ENCODE data around the gene CLTRN.

The CLTRN gene

DNA sequence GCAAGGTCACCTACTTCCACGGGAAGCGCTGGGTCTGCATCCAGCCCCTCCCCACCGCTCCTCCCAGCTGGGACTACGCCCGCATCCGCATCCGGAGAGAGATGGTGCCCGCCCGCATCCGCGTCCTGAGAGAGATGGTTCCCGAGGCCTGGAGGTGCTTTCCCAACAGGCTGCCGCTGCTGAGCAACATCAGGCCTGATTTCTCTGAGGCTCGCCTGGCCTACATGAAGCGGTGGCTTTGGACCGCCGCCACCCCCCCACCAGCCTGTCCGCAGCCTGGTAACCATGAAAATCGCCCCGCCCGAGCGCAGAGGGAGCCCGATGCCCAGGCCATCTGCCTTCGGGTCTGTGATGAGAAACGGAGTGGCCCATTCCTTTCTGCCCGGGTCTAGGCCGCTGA is 18.1 kb downstream of the CLTRN start:
- DNase-seq, result no peak

DNA sequence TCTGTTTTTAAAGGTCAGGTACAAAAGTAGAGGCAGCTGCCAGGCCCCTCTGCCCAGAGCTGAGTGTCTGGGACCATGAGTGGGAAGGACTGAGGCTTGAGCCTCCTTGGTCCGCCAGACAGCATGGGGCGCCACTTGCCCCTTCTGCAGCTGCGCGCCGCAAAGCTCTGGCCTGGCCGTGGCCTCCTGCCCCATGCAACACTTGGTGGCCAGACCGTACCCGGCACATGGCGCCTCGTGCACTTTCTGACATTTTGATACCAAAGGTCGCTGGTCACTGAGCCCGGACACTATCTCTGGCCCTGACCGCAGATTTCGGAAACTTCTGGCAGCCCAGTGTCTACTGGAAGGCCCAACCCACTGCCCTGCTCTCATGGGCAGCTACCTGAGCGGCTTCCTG is 18.6 kb downstream of the CLTRN start:
- no peak for DNase-seq

DNA sequence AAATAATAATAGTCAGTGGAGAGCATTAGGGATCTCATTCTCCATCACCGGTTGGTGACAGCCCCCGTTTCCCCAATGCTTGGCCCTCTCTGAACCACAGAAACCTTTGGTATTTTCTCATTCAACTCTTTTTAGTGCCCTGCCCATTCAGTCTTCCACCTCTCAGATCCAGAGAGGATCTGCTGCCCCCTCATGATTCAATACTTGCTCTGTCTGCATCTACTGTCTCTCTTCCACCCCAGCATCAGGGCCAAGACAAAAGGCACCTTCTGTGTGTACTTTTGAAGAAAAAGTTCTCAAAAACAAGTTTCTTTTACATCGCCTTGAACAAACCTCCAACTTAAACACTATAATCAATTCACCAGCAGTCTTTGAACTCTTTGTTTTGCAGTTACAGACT is 19.3 kb downstream of the CLTRN start:
- no peak for DNase-seq

DNA sequence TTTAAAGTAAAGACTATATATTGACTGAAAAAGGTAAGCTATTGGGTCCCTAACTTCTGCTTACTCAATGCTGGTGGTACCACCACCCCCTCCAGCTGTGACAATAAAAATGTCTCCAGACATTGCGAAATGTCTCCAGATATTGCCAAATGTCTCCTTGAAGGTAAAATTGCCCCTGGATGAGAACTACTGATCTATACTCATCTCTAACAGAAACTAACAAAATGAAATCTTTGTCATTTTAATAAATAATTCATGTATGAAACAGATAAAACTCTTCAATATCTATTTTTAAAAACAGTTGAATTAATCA is 20.1 kb downstream of the CLTRN start:
- no peak for DNase-seq

DNA sequence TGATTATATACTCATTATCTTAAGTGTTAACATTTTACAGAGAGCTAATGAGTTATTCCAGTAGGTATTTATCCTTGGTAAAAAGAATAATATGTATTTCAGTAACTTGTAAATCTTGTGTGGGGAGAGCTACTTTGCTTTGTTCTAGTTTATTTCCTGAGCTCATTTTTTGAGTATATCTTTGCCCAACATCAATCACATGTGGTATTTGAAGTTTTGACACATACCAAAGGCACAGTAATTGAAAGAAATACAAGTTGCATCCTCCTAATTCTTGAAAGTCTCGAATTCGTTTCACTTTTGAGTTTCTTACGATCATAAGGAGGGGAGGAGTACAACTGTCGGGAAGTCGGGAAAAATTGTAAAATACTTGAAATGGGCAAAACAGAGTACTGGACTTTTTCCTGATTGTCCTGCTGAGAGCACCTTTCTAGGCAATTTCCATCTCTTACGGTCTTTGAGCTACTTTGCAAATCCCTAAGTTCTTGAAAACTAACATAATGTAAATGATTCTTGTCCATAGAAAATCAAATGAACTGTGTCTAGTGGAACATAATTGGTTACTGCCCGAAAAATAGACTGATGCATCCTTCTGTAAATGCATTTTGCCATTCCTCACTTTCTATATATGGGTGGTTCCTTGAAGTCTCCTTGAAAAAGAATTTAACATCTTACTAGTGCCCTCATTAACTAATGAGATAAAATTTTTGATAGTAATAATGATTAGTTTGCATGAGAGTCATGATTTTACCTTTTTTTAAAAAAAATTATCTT is 20.6 kb downstream of the CLTRN start:
- no peak for DNase-seq

DNA sequence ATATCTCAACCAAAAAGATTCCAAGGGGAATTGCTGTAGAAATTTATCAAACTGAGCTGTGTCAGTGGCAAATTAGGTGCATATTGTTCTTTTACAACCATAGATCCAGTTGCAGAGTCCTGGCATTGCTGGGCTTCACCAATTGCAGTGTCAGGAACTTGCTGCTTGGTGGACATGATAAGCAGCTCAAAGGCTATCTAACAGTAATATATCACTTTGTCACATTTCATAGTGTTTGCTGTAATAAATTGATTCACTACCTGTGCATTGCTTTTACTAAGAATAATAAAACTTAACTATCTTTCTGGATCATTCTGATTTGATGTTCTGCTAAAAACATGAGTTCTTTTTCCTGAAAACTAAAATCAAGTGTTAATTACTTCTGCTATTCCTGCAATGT is 33.0 kb downstream of the CLTRN start:
- no peak for DNase-seq

DNA sequence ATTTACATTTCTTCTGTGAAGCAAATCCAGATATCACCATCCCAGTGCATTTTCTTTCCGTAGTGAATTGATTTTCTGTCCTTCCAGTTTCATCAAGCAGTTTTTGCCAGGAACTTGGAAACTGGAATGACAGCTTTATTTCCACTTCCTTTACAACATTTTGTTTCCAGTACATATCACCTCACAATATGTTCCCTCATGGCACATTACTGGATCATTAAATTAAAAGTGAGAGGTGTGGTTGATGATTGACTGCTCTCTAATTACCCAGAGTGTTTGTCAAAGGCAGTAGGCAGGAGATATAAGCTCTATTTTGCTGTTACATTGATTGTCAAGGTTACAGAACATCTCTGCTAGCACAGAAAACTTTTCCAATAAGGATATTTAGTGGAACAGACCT is 41.6 kb downstream of the CLTRN start:
- no peak for DNase-seq

DNA sequence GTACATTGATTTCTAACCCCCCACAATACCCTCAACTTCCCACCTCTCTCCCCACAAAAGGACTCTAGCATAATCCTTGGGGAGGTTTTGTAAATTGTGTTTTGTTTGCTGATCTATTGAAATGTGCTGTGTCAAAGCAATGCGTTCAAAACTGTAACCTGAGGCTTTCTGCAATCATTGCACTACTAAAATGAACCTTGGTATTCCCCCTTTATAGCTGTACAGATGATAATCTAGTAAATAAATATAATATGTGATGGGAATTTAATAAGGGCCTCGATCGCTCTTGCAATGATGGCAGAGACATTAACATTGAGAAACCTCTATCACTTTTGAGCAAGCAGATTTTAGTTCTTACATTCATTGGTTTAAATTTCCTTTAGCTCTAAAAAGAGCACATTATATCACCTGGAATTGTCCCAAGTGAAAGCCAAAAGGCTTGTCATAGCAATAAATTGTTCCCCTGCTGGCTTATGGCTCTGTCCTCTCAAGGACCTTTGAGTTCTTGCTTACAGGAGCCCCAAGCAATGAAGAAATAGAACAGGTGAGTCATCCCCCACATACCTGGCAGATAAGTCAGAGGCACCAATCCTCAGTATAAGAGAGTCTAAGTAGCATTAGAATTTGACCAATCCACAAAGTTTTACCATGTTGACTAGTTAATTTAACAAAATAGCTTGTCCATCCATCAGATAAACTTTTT is 45.4 kb downstream of the CLTRN start:
- no peak for DNase-seq

DNA sequence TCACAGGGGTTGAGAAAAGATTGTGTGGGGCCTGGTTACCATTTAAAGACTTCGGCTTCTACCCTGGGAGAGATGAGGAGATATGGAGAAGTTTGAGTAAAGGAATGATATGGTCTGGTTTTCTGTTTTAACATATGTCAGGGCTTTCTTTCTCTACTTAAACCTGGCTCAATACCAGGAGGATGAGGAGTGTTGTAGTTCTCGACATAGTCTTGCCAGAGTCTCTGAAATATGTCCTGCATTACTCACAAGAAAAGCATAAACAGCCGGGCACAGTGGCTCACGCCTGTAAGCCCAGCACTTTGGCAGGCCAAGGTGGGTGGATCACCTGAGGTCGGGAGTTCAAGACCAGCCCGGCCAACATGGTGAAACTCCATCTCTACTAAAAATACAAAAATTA is 47.5 kb downstream of the CLTRN start:
- no peak for DNase-seq

DNA sequence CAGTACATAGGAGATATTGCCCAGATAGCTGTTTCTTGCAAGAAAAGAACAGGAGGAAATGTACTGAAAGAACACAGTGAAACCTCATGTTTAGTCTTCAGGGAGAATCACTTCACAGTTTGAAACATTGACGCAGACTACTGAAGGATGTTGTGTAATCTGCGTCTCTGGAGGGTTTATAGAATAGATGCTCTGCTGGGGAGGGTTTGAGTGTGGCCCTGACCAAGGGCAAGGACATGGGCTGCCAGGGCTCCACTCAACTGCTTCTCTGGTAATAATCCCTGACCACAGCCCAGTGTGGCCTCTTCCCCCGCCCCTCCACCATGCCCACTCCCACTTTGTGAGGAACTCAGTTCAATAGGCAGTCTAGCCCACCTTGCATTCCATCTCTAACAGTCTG is 48.1 kb downstream of the CLTRN start:
- no peak for DNase-seq

DNA sequence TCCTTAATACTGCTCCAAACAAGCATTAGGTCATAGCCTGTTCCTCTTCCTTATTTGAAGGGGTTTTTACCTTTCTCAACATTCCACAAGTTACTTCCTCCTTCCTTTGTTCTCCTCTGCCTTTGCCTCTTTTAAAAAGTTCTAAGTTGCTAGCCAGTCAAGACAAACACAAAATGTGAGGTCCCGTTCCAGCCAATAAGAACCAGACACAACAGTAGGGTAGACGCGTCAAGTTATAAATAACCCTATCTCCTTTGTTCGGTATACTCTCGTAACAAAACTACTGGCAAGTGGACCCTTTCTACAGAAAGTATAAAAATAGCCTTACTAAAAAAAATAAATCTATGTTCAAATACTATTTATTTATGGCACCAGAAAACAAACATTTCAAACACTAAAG is 57.5 kb downstream of the CLTRN start:
- no peak for DNase-seq

DNA sequence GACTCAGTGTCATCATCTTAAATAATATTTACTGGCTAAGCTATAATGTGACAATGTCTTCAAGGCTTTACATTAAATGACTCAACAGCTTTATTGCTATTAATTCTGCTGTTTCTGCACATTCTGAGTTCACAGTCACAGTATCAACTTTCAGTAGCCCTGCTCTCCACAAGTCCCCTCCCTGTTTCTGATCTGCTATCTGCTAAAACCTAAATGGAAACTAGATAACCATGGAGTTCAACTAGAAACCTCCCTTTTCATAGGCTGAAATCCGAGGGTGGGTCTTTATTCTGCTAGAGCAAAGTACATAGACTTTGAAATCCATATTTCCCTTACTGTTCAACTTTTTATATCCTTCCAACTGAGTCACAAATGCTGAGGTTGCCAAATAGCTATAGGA is 58.5 kb downstream of the CLTRN start:
- DNase-seq, result no peak

DNA sequence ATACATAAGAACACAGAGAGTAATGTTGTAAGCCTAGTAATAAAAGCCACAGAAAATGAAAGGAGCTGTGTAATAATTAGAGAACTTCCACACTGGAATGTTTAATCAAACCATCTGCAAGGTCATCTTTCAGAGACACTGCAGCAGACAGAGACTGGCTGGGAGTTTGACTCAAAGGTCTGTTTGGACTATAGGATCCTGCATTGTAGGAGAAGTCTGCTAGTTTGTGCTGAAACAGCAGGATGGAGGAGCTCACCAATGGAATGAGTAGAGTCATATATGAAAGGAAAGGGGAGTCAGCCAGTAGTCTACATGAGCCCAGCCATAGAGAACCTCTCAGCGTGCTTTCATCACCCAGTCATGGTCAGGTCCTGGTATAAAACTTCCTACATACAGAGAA is 59.4 kb downstream of the CLTRN start:
- no peak for DNase-seq

DNA sequence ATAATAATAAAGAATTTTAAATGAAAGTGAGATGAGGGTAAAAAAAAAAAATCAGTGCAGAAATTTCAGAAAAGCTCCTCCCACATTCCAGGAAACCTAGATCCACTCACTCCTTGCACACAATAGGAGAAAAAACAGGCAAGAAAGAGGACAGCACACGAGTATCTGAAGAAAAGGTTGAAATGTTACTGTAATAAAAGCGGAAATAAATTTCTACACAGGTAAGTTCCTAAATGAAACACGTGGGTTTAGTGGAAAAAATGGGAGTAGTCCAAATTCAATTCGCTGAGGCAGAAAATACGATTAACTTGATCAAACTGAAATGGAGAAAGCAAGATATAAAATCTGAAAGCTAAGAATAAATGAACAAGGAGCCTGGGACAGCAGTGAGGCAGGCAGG is 61.8 kb downstream of the CLTRN start:
- DNase-seq, result no peak

DNA sequence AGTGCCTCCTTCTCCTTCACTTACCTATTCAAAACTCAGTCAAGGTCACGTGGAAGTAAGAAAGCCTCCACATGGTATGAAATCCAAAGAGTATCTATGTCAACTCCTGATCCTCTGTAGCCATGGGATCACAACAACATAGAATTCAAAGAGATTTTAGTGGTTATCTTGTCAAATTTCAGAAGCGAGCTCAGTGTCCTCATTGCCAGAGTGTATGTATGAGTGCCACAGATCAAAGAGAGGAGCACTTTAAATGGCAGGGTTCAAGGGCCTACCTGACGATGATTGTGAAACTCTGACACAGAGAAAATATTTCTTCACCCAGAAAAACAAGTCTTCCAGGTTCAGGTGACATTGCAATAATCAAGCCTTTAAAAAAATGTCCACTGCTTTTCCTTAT is 62.7 kb downstream of the CLTRN start:
- DNase-seq, result no peak

DNA sequence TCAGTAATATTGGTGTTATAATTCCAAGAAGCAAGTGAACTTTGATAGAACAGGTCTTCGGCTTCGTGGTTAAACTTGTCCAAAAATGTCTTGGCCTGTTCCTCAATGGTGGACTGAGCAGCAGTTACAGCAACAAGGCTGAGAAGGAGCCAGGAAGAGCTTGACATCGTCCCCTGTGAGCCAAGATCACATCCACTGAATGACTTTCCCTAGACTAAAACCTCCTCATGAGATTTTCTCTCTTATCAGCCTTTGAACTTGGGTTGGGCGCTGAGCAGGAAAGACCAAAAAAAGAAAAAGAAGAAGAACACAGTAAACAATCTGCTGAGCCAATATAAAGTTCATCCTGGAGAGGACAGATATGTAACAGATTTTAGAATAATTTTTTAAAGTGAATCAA is 63.9 kb downstream of the CLTRN start, which contains the start of gene ACE2:
ACE2 (minus strand) TSS at position 216 of the 400 bp plus-strand sequence; CDS start at position 167, 49 bp downstream.
- no peak for DNase-seq

DNA sequence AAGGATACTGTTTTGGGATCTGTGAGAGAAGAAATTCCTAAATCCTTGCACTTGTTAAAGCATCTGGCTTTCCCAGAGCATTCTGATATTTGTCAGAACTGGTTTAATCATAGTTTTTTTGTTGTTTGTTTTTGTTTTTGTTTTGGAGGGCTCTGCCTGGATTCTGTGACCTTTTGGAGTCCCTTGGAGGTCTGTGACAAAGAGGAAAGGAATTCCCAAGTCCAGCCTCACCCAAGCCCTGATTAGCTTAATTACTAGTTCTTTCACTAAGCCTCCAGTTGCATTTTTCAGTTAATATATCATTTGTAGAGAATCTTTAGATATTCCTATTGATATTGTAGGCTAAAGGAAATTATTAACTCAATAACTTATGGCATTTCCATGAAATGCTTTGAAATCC is 64.6 kb downstream of the CLTRN start:
- no peak for DNase-seq

DNA sequence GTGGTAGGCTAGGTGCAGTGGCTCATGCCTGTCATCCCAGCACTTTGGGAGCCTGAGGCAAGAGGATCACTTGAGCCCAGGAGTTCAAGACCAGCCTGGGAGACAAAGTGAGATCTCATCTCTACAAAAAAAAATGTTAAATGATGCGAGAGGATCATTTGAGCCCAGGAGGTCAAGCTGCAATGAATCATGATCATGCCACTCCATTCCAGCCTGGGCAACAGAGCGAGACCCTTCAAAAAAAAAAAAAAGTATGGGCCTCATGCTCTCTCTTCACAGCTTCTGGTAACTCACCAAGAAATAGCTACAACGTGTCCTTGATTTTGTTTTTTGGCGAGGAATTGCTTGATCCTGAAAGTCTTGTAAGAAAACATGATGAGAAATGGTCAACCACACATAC is 65.1 kb downstream of the CLTRN start:
- DNase-seq, result no peak

DNA sequence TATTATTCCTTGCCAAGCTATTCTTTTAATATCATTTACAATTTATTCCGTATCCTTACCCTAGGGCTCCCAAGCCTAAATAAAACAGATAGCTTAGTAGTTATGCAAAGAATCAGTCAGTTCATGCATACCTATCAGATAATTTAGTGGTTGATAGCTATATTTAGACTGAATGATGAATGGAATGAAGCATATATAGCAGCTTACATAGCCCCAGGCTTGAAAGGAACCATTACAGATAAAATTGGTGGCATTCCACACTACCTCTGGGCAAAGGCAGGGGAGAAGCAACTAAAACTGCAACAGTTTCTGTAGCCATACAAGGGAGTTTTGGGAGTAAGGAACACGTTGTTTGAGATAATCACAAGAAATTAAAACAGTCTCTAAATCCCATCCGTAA is 66.6 kb downstream of the CLTRN start:
- no peak for DNase-seq

DNA sequence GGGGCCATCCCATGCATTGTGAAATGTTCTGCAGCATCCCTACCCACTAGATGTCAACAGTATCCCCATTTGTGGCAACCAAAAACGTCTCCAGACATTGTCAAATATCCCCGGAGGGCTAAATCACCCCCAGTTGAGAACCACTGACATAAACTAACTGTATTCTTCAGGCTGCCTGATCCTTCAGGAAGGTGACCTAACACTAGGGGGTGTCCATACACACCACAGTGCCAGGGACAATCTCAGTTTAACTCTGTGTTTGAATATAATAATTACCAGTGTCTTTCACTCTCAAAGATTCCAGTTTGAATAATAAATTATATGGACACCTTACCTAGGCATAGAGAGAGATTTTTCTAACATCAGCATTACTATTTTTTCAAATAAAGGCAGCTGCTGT is 70.2 kb downstream of the CLTRN start:
- DNase-seq, result no peak

DNA sequence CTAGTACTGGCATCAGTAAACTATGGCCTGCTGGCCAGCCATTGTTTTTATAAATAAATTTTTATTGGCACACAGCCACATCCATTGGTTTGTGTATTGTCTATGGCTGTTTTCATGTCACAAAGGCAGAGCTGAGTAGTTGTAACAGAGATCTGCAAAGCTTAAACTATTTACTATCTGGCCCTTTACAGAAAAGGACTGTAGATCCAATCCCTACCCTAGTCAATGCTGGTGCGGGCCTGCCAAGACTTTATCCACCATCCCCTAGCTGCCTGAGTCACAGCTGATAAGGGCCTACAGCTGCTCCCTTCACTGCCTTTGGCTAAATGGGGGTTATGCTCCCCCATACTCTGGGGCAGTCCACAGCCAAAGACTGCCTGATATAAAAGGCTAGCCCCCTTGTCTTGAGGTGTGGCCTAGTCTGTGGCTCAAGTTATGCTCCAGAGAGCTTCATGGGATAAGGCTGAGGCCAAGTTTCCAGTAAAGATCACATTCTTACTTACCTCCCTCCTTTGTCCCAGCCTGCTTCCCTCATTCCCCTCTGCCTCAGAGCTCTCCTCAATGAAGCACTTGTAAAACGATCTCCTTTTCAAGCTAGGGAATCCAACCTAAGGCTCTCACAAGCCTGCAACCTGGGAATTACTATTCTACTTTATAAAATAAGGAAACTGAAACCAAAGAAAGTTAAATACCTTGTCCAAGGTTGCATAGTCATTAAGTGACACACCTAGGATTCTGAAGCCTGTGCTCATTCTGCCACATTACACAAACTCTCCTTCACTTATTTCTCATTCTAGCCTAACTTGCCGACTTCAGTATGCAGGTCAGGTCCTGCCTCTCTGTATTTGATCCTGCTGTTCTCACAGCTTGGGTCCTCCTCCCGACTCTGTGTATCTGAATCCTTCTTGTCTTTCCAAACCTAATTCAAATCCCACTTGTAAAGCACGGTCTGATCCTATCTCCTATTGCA is 84.5 kb downstream of the CLTRN start:
- no peak for DNase-seq
